Breast epithelium (tissue), 3 donors: ENCODE results near the gene BCL2L11.

Experiments used
- POLR2A ChIP-seq: fragments of 450-650 bp; IDR thresholded peaks from one replicate; pipeline ENCODE4 v1.6.1; 2016; ENCODE audit warnings: antibody characterized with exemption, mild to moderate bottlenecking, moderate library complexity
- POLR2AphosphoS5 ChIP-seq, 3 donors: sonication (generic); formaldehyde crosslinking; IDR thresholded peaks; one replicate each; pipeline ENCODE4 v1.6.1; 2017; ENCODE audit warnings: antibody characterized with exemption in 3 of 3
- TF ChIP-seq, protein P1 (sequence below), 3 donors: fragments of 450-650 bp; IDR thresholded peaks; one replicate each; pipeline ENCODE4 v1.5.1; 2016 to 2017; ENCODE audit warnings: antibody characterized with exemption in 3 of 3, mild to moderate bottlenecking in 3 of 3, moderate library complexity in 3 of 3

DNA sequence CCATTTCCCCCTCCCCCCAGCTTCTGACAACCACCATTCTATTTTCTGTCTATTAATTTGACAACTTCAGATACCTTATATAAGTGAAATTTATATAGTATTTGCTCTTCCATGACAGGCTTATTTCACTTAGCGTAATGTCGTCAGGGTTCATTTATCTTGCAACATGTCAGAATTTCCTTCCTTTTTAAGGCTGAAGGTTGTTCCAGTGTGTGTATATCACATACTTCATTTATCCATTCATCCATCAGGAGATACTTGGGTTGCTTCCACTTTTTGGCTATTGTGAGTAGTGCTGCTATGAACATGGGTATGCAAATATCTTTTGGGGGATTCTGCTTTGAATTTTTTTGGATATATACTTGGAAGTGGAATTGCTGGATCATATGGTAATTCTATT is 7.4 kb downstream of the BCL2L11 start:
- TF ChIP-seq POLR2AphosphoS5 (IDR thresholded peaks at IDR 0.05) (no peak), POLR2A (no peak)
- TF ChIP-seq, protein P1, sequence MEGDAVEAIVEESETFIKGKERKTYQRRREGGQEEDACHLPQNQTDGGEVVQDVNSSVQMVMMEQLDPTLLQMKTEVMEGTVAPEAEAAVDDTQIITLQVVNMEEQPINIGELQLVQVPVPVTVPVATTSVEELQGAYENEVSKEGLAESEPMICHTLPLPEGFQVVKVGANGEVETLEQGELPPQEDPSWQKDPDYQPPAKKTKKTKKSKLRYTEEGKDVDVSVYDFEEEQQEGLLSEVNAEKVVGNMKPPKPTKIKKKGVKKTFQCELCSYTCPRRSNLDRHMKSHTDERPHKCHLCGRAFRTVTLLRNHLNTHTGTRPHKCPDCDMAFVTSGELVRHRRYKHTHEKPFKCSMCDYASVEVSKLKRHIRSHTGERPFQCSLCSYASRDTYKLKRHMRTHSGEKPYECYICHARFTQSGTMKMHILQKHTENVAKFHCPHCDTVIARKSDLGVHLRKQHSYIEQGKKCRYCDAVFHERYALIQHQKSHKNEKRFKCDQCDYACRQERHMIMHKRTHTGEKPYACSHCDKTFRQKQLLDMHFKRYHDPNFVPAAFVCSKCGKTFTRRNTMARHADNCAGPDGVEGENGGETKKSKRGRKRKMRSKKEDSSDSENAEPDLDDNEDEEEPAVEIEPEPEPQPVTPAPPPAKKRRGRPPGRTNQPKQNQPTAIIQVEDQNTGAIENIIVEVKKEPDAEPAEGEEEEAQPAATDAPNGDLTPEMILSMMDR (IDR thresholded peaks at IDR 0.05), result no peak
